Skeletal muscle cell (primary cell): ENCODE data around the gene TIMP3.

Source experiments
- DNase-seq: peaks from one replicate; pipeline ENCODE4 v3.0.0-alpha.2; 2010; ENCODE audit warnings: low read depth
- H3K4me3 ChIP-seq: 2 replicates; pipeline ENCODE4 v1.5.1; 2011; ENCODE audit warnings: low read depth, mild to moderate bottlenecking, control low read depth, low read length, moderate library complexity

Gene TIMP3

DNA sequence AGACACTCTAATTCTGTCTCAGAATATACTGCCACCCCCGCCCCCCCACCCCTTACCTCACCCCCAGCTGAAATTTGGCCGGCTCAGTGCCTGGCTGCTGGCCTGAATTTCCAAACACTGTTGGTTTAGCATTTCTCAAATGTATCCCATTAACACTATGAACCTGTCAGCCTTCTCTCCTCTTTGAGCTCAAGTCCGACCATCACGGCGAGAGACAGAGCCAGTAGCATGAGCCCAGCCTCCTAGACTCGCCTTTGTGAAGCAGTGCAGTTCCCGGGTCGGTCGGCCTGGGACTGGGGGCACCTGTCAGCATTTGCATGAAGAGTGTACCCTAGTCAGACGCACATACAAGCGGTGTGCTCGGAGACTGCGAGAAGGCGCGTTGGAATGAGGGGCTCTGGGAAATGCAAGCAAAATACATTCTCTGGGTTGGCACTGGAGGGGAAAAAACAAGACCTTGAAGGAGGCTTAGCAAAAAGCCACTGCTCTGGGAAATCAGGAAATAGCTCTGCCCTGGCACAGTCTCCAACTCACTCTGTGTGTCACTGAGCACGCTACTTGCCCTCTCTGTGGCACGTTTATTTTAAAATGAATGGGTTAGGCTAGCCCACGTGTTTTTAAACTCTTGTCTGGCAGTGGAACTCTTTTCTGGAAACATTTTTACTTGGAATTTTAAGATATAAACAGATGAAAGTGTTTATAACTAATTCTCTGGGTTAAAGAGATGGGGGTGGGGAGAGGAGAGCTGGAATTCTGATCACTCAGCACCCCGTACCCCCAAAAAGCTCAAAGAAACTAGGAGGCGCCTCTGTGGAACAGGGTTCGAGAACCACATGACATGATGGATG is 108.3 kb downstream of the TIMP3 start:
- DNase-seq = no peak
- H3K4me3 ChIP-seq = no peak overlapping the region

DNA sequence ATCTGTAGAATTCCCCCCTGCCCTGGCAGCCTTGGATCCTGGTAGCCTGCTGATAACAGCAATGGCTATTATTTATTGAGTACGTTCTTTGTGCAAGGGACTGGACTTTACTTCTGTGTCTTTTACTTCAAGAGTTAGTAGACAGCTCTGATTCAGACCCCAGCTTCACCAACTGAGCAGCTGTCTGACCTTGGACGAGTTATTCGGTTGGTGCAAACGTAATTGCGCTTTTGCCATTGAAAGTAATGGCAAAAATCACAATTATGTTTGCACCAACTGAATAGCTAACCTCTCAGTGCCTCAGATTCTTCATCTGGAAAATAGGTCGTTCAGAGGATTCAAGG is 108.9 kb downstream of the TIMP3 start:
- DNase-seq = no peak
- no peak overlapping the region for H3K4me3 ChIP-seq

DNA sequence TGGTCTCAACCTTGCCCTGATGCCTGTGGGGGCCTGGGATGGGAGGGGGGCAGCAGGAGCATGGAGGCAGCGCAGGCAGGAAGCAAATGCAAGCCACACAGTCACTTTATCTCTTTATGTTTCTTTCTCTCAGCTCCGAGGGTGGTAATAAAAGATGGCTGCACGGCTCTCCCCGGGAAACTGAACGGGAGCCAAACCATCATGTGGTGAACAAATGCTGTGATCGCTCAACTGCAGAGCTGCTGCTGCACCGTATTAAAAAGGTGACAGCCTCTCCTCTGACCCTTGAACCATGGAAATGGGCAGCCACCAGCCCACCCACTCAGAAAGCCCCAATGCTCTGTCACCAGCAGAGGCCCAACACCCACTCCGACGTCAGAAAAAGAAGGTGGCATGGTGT is 110.0 kb downstream of the TIMP3 start:
- no peak for DNase-seq

More for the DNA sequence above, 110.0 kb downstream of the TIMP3 start:
- H3K4me3 ChIP-seq = no peak overlapping the region
